Measurements from ENCODE around the gene M6PR.

Gene M6PR

GRCh38 chr12:8960176-8960575 is 10.7 kb upstream of the M6PR start:
- H3K4me3 ChIP-seq (ENCODE audit: low read depth, low read length): no peak overlapping the region
- H3K4me2 ChIP-seq (ENCODE audit: low read length): no peak overlapping the region
- H3K27me3 ChIP-seq (ENCODE audit: control insufficient read depth, insufficient read depth, low read length): no peaks in the 10 kb centered on the region
- no peak overlapping the region for H3K9ac ChIP-seq
- TF ChIP-seq, protein P1, sequence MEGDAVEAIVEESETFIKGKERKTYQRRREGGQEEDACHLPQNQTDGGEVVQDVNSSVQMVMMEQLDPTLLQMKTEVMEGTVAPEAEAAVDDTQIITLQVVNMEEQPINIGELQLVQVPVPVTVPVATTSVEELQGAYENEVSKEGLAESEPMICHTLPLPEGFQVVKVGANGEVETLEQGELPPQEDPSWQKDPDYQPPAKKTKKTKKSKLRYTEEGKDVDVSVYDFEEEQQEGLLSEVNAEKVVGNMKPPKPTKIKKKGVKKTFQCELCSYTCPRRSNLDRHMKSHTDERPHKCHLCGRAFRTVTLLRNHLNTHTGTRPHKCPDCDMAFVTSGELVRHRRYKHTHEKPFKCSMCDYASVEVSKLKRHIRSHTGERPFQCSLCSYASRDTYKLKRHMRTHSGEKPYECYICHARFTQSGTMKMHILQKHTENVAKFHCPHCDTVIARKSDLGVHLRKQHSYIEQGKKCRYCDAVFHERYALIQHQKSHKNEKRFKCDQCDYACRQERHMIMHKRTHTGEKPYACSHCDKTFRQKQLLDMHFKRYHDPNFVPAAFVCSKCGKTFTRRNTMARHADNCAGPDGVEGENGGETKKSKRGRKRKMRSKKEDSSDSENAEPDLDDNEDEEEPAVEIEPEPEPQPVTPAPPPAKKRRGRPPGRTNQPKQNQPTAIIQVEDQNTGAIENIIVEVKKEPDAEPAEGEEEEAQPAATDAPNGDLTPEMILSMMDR (IDR thresholded peaks at IDR 0.05): no peak
- H3K27ac ChIP-seq: no peak overlapping the region
- H2AFZ ChIP-seq: no peak overlapping the region
- no peaks in the 10 kb centered on the region for H3K79me2 ChIP-seq
- H3K9me3 ChIP-seq (ENCODE audit: control insufficient read depth, low read length): no peaks in the 10 kb centered on the region
- H3K36me3 ChIP-seq (ENCODE audit: control insufficient read depth, insufficient read depth, low read length): no peaks in the 10 kb centered on the region
- no peaks in the 10 kb centered on the region for H3K4me1 ChIP-seq

DNA sequence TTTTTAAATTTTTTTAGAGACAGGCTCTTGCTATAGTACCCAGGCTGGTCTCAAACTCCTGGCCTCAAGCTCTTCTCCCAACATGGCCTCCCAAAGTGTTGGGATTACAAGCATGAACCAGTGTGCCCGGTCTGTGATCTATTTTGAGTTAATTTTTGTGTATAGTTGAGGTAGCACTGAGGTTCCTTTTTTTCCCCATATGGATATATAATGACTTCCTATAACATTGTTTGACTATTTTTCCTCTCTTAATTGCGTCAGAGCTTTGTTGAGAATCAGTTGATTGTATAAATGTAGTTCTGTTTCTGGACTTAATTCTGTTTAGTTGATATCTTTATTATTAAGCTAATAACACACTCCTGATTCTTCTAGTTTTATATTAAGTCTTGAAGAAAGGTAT is 8.6 kb upstream of the M6PR start:
- no peak overlapping the region for H3K4me2 ChIP-seq (ENCODE audit: low read length)
- no peaks in the 10 kb centered on the region for H3K36me3 ChIP-seq (ENCODE audit: control insufficient read depth, insufficient read depth, low read length)
- H3K9me3 ChIP-seq (ENCODE audit: control insufficient read depth, low read length): no peaks in the 10 kb centered on the region
- no peak overlapping the region for H2AFZ ChIP-seq
- no peaks in the 10 kb centered on the region for H3K79me2 ChIP-seq
- no peak overlapping the region for H3K27ac ChIP-seq
- no peaks in the 10 kb centered on the region for H3K4me1 ChIP-seq
- H3K27me3 ChIP-seq (ENCODE audit: control insufficient read depth, insufficient read depth, low read length): no peaks in the 10 kb centered on the region
- no peak overlapping the region for H3K4me3 ChIP-seq (ENCODE audit: low read depth, low read length)
- no peak overlapping the region for H3K9ac ChIP-seq
- TF ChIP-seq, protein P1 (IDR thresholded peaks at IDR 0.05): no peak

GRCh38 chr12:8957561-8957960 is 8.1 kb upstream of the M6PR start:
- Histone ChIP-seq H3K4me1 (no peaks in the 10 kb centered on the region), H3K36me3 (ENCODE audit: control insufficient read depth, insufficient read depth, low read length) (no peaks in the 10 kb centered on the region), H3K27ac (no peak overlapping the region), H3K9me3 (ENCODE audit: control insufficient read depth, low read length) (no peaks in the 10 kb centered on the region), H3K9ac (no peak overlapping the region), H3K4me2 (ENCODE audit: low read length) (no peak overlapping the region), H3K79me2 (no peaks in the 10 kb centered on the region), H2AFZ (no peak overlapping the region), H3K27me3 (ENCODE audit: control insufficient read depth, insufficient read depth, low read length) (no peaks in the 10 kb centered on the region), H3K4me3 (ENCODE audit: low read depth, low read length) (no peak overlapping the region)
- TF ChIP-seq, protein P1 (IDR thresholded peaks at IDR 0.05): no peak

- H3K9me3 ChIP-seq (ENCODE audit: control insufficient read depth, low read length): no peaks in the 10 kb centered on the region
- no peak overlapping the region for H2AFZ ChIP-seq
- H3K4me3 ChIP-seq (ENCODE audit: low read depth, low read length): no peak overlapping the region
- H3K9ac ChIP-seq: no peak overlapping the region
- no peaks in the 10 kb centered on the region for H3K36me3 ChIP-seq (ENCODE audit: control insufficient read depth, insufficient read depth, low read length)
- H3K27ac ChIP-seq: no peak overlapping the region
- H3K79me2 ChIP-seq: no peaks in the 10 kb centered on the region
- H3K27me3 ChIP-seq (ENCODE audit: control insufficient read depth, insufficient read depth, low read length): no peaks in the 10 kb centered on the region
- H3K4me1 ChIP-seq: no peaks in the 10 kb centered on the region
- TF ChIP-seq, protein P1 (IDR thresholded peaks at IDR 0.05): no peak
- H3K4me2 ChIP-seq (ENCODE audit: low read length): no peak overlapping the region
These were observed 7.3 kb upstream of the M6PR start for GRCh38 chr12:8956772-8957171.

- no peaks in the 10 kb centered on the region for H3K27me3 ChIP-seq (ENCODE audit: control insufficient read depth, insufficient read depth, low read length)
- H3K27ac ChIP-seq: no peak overlapping the region
- no peaks in the 10 kb centered on the region for H3K4me1 ChIP-seq
- H2AFZ ChIP-seq: no peak overlapping the region
- H3K36me3 ChIP-seq (ENCODE audit: control insufficient read depth, insufficient read depth, low read length): no peaks in the 10 kb centered on the region
- TF ChIP-seq, protein P1 (IDR thresholded peaks at IDR 0.05): no peak
- H3K9ac ChIP-seq: no peak overlapping the region
- H3K4me2 ChIP-seq (ENCODE audit: low read length): no peak overlapping the region
- H3K79me2 ChIP-seq: no peaks in the 10 kb centered on the region
- H3K4me3 ChIP-seq (ENCODE audit: low read depth, low read length): no peak overlapping the region
- H3K9me3 ChIP-seq (ENCODE audit: control insufficient read depth, low read length): no peaks in the 10 kb centered on the region
These were observed 6.6 kb upstream of the M6PR start for GRCh38 chr12:8956073-8956472.

Measured in parathyroid adenoma (tissue), 2 donors.